ENCODE results near the gene PMVK.
"Not testable (repeated sequence)": the region's sequence is repeated elsewhere in the genome, so short reads cannot be mapped to it uniquely, and the experiment has no call there.

The PMVK gene

GRCh38 chr1:154936555-154937084, at the start of gene PMVK:
Gene PMVK (minus strand): TSS chr1:154936719. CDS start chr1:154936685, 34 bp downstream.
- DNase-seq (ENCODE audit: low read depth): peak; percentile 88

GRCh38 chr1:154983776-154984466, 47.4 kb upstream of the PMVK start:
- DNase-seq (ENCODE audit: low read depth): no peak

DNA sequence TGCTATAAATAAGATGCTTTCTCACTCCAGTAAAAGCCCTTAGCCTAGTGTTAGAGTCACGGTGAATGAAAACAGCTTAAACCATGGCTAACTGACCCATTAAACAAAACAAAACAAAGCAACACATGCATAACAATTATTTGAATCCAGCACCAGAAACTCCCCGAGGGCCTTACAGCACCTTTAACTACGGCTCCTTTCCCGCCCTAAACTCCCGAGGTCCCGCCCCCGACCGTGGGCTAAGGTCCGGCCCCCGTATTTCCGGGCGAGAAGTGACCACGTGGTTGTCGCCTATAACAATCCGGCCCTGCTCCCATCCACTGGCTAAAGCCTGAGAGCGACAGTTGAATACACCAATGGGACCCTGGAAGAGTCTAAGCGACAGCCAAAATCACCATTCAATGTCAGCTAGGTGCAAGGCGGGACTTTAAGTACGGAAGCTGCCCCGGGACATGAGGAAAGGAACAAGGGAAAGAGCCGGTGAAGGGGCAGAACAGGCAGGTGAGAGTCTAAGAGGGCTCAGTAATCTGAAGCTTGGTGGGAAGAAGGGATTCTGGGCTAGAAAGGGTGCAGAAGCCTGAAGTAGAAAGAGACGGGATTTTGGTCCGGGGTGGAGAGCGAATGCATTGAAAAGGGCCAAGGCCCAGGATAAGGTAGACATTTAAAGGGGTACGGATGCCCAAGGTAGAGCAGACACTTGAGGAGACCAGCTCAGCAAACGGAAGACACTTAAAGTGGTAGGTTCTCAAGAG, 46.6 kb upstream of the PMVK start, which contains the start of gene FLAD1:
TSS of gene FLAD1 (plus strand) at position 448 of the 752 bp plus-strand sequence. CDS start 351 bp downstream, outside the sequence.
- peak; percentile 98 for DNase-seq (ENCODE audit: low read depth)

- no peak for DNase-seq (ENCODE audit: low read depth)
Observed at GRCh38 chr1:154982341-154982740, 45.8 kb upstream of the PMVK start.

DNA sequence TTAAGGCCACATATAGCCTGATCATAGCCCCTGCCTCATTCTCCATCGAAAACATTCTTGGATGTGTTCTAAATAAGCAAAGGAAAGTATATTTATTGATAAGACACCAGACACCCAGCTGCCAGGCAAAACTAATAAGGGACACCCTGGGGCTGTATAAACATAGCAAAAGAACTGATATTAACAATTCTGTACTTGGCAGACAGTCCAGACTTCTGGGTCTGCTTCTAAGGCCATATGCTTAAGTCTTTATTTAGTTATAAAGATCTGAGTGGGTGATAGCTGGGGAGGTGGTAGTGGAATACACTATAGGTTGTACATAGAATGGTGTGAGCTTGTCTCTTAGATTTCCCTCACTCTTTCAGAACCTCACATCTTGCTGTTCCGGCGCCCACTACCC, 41.8 kb upstream of the PMVK start:
- no peak for DNase-seq (ENCODE audit: low read depth)

DNA sequence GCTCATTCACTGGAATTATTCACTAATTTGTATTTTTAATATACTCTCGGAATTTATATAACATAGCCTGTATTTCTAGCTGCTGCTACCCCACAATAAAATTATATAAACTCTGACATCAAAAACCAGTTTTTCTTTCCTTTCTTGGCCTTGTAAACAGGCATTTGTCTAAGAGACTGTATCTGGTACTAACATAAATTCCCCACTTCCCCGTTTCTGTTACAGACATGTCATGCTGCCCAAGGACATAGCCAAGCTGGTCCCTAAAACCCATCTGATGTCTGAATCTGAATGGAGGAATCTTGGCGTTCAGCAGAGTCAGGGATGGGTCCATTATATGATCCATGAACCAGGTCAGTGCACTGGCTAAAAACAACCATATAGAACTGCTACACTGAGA, 41.2 kb upstream of the PMVK start:
- not testable (repeated sequence) for DNase-seq (ENCODE audit: low read depth)

- no peak for DNase-seq (ENCODE audit: low read depth)
Observed at GRCh38 chr1:154975409-154976059, 39.0 kb upstream of the PMVK start.

DNA sequence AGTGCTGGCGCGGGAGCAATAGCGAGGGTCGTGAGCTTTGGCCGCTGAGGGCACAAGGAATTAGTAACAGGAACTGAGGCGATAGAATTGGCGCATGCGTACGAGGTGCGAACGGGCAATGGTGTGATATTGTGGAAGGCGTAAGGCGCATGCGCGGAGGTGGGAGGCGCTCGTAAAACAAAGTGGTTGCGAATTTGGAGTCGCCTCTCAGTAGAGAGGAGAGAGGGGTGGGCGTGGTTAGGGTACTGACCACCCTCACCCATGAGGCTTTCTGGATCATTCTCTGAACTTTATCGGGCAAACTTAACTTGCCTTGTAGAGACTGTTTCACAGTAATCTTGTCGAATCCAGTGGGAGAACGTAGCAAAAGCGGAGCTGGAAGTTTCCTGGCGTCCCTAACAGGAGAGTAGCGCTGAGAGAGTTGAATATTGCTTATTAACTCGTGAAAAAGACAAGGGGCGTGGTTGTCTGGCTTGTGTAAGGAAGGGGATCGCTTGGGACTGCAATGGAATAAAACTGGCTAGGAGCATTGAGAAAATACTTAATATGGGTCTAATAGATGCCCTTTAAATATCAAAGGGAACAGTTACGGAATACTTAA, 38.4 kb upstream of the PMVK start:
- DNase-seq (ENCODE audit: low read depth): peak; percentile 93

- peak; percentile 99 for DNase-seq (ENCODE audit: low read depth)
Observed at GRCh38 chr1:154974102-154974807, 37.7 kb upstream of the PMVK start, which contains the start of gene CKS1B. Gene CKS1B (plus strand): TSS chr1:154974681. CDS start chr1:154974746, 65 bp downstream.

GRCh38 chr1:154973344-154974101, 37.0 kb upstream of the PMVK start:
- DNase-seq (ENCODE audit: low read depth): peak; percentile 96

DNA sequence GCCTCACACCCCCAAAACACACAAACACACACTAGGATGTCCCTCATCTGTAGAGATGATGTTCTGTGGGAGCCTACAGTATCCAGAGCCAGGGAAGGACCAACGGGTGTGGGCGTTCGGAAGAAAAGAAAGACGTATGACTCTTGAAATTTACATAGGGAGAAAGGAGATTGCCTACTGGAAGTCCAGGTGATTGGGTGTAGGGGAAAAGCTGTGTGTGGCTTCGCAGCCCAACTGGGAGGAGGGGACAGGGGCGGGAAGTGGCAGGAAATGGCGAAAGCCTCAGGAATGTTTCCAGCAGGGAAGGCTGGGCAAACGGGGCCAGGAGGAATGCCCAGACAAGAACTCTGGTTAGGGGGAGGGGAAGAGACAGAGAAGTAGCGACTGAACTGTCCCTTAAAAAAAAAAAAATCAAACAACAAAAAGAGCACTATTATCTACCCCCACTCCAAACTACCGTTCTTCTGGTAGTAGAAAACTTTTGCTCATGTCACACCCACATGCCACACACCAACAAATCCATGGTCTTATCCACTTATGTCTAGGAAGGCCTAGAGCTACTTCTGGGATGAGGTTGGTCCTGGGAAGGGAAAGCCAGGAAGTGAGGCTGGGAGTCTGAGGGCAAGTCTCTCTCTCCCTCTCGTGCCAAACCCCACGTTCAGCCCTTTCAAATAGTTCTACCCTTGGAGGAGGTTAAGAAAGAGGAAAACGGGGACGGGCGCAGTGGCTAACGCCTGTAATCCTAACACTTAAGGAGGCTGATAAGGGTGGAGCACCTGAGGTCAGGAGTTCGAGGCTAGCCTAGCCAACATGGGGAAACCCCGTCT, 36.2 kb upstream of the PMVK start:
- DNase-seq (ENCODE audit: low read depth): peak; percentile 92

DNA sequence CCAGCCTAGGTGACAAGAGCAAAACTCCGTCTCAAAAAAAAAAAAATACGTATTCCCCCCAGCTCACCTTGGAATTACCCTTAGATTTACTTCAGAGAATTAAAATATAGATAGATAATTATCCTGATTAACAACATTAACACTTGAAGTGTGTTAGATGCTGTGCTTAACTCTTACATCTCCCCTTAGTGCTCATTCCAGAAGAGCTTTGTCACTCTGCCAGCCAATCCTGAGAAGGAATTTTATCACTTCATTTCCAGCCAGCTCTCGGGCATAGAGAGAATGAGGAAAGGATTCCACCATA, 35.6 kb upstream of the PMVK start:
- no peak for DNase-seq (ENCODE audit: low read depth)

GRCh38 chr1:154971341-154971998, 35.0 kb upstream of the PMVK start:
- no peak for DNase-seq (ENCODE audit: low read depth)

DNA sequence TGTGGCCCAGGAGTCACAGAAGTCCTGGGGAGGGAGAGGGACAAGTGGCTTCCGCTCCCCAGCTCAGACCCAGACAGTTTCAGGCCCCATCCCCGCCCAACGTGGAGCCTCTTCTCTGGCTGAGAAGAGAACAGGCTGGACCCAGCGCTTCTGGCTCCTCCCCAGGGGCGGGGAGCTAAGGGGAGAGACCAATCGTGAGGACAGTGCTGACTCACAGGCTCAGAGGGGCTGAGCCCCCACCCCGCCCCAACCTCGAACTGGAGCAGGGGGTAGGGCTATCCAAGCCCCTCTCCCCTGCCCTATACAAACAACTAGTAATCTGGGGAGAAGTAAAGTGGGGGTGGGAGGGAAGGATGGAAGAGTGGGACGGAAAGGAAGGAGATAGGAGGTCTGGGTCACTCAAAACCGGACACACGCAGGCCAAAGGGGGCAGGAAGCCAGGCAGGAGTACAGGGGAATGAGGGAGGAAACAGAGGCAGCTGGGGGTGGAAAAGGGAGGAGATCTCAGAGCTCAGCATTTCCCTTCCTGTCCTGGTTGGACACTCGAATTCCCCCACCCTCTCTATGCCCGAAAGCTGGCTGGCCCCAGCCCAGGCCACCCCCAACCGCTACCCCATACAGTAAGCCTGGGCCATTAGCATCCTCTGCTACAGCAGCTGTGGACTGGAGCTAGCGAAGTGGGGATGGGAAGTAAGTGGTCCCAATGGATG, 34.3 kb upstream of the PMVK start, which contains the start of gene SHC1:
TSS of gene SHC1 (minus strand) at position 117 of the 710 bp plus-strand sequence. CDS start 221 bp downstream, outside the sequence.
- DNase-seq (ENCODE audit: low read depth): peak; percentile 83

GRCh38 chr1:154969860-154970452, 33.4 kb upstream of the PMVK start:
- DNase-seq (ENCODE audit: low read depth): no peak

GRCh38 chr1:154969246-154969645, 32.7 kb upstream of the PMVK start:
- DNase-seq (ENCODE audit: low read depth): no peak

GRCh38 chr1:154968731-154969130, 32.2 kb upstream of the PMVK start:
- DNase-seq (ENCODE audit: low read depth): no peak

DNA sequence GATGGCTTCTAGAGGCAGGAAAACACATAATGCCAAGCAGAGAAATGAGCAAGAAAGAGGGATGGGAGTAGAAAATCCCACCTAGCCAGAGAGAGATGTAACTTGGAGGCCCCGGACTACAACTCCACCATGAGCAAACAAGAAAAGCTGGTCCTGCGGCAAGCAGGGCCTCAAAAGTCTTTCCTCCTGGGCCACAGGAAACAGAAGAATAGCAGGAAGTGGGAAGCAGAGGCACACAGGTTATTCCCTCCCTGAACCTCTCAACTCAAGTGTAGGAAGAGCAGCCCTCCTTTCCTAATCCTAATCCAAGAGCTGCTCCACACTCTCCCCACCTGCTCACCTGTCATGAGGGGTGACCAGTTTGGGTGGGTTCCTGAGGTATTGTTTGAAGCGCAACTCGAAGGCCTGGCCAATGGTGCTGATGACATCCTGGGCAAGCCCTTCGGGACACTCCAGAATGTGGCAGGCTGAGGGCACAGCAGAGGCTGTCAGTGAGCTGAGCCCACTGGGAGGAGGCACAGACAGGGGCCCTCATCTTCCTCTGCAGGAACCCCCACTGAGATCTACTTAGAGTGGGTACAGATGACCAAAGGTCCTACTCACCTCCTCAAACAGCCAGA, 30.9 kb upstream of the PMVK start:
- DNase-seq (ENCODE audit: low read depth): no peak

Measured in HS-27A (cell line).